Smooth muscle cell (in vitro differentiated cells): Measurements from ENCODE around the gene ROPN1. TPM values are rescaled to one million over a fixed set of nuclear protein-coding genes. Genes with fewer than 3 reads are reported as not detected.

Source experiments
- DNase-seq: peaks from one replicate; lab custom pipeline; 2025; ENCODE audit not compliant: unreplicated experiment; lab: John Stamatoyannopoulos, UW
- H2AFZ ChIP-seq: fragments of 200-600 bp; sonication (generic); 2 replicates; pipeline ENCODE4 v1.6.0; 2016; ENCODE audit warnings: antibody characterized with exemption, low read depth, mild to moderate bottlenecking
- H3F3A ChIP-seq: fragments of 200-600 bp; sonication (generic); 2 replicates; pipeline ENCODE4 v1.6.0; 2017; ENCODE audit warnings: antibody characterized with exemption, low read depth
- H3K27ac ChIP-seq: fragments of 200-600 bp; sonication (generic); 2 replicates; pipeline ENCODE4 v1.5.1; 2016; ENCODE audit warnings: low read depth, mild to moderate bottlenecking
- H3K27me3 ChIP-seq: fragments of 200-600 bp; sonication (generic); 2 replicates; pipeline ENCODE4 v1.6.1; 2016; ENCODE audit warnings: low read depth, mild to moderate bottlenecking
- H3K36me3 ChIP-seq: fragments of 200-600 bp; sonication (generic); 2 replicates; pipeline ENCODE4 v1.5.1; 2016; ENCODE audit warnings: low read depth
- H3K4me1 ChIP-seq: fragments of 200-600 bp; sonication (generic); 2 replicates; pipeline ENCODE4 v1.5.1; 2016; ENCODE audit warnings: low read depth
- H3K4me2 ChIP-seq: fragments of 200-600 bp; sonication (generic); 2 replicates; pipeline ENCODE4 v1.6.0; 2016; ENCODE audit warnings: mild to moderate bottlenecking
- H3K4me3 ChIP-seq: fragments of 200-600 bp; sonication (generic); 2 replicates; pipeline ENCODE4 v1.5.1; 2016; ENCODE audit warnings: mild to moderate bottlenecking
- H3K79me2 ChIP-seq: fragments of 200-600 bp; sonication (generic); 2 replicates; pipeline ENCODE4 v1.6.0; 2016; ENCODE audit warnings: low read depth, mild to moderate bottlenecking
- H3K9ac ChIP-seq: fragments of 200-600 bp; sonication (generic); 2 replicates; pipeline ENCODE4 v1.6.0; 2016; ENCODE audit warnings: low read depth
- H3K9me3 ChIP-seq: fragments of 200-600 bp; sonication (generic); replicated peaks from 2 replicates; pipeline ENCODE4 v1.5.1; 2016; ENCODE audit warnings: low read depth
- H4K20me1 ChIP-seq: fragments of 200-600 bp; sonication (generic); 2 replicates; pipeline ENCODE4 v1.6.0; 2016; ENCODE audit warnings: low read depth
- CTCF ChIP-seq: fragments of 200-600 bp; sonication (generic); IDR thresholded peaks from 2 replicates; pipeline ENCODE4 v1.5.1; 2017; ENCODE audit warnings: borderline replicate concordance, mild to moderate bottlenecking, antibody characterized with exemption; ENCODE audit not compliant: insufficient read depth, poor library complexity, severe bottlenecking
- WGBS: methylation state at CpG from one replicate; pipeline ENCODE4 v1.1.7; 2016; ENCODE audit warnings: low lambda C conversion rate; 5-methylcytosine and 5-hydroxymethylcytosine counted together
- polyA plus RNA-seq: library from polyadenylated mRNA; unstranded; fragments of >200 nt; fragmentation: Nextera tagmentation; extraction: Ambion mirVana; gene quantifications from 2 replicates; pipeline ENCODE4 v1.2.1, GENCODE V29; 2016
- total RNA-seq: library from RNA; depleted of rRNA; stranded (reverse); fragments of >200 nt; gene quantifications from 2 replicates; pipeline ENCODE4 v1.2.3, GENCODE V29; 2014

ROPN1 gene
- total and polyA plus RNA-seq, 2 experiments from 2014 or later, result not detected

GRCh38 chr3:124035463-124036121 is 43.7 kb upstream of the ROPN1 start:
- peaks cover 68% of the 10 kb centered on the region for H3K79me2 ChIP-seq
- H3K36me3 ChIP-seq, result no peaks in the 10 kb centered on the region
- no peak overlapping the region for H3K4me3 ChIP-seq
- H4K20me1 ChIP-seq, result peaks cover 68% of the 10 kb centered on the region
- H2AFZ ChIP-seq, result no peak overlapping the region
- 96% methylated on average over 1 of the region's 1 CpG for WGBS
- no peak overlapping the region for H3K9ac ChIP-seq
- DNase-seq, result no peak
- no peaks in the 10 kb centered on the region for H3F3A ChIP-seq
- no peaks in the 10 kb centered on the region for H3K27me3 ChIP-seq
- H3K4me1 ChIP-seq, result peaks cover 18% of the 10 kb centered on the region
- H3K4me2 ChIP-seq, result peak overlapping the region; percentile 97
- no peak overlapping the region for H3K27ac ChIP-seq
- H3K9me3 ChIP-seq, result no peaks in the 10 kb centered on the region
- no peak for TF ChIP-seq CTCF

DNA sequence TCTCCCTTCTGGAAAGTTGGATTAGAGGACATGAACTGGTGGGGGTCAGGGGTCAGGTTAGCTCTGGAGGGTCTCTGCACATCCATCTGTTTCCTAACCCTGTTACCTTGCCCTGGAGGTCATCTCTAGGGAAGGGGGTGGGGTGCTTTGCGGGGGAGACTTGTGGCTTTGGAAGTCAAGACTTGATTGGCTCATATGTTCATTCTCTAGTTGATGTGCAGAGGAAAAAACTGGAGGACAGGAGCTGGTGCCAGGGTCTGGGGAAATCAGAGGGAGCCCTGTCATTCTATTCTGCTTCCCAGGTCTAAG is 42.9 kb upstream of the ROPN1 start:
- Histone ChIP-seq H4K20me1 (peaks cover 60% of the 10 kb centered on the region), H3K4me1 (peaks cover 18% of the 10 kb centered on the region), H3K27ac (no peak overlapping the region), H3K27me3 (no peaks in the 10 kb centered on the region), H3K9me3 (no peaks in the 10 kb centered on the region), H2AFZ (no peak overlapping the region), H3K9ac (no peak overlapping the region), H3K36me3 (no peaks in the 10 kb centered on the region), H3F3A (no peaks in the 10 kb centered on the region), H3K4me3 (peak overlapping the region; percentile 98), H3K4me2 (peak overlapping the region; percentile 97), H3K79me2 (peaks cover 60% of the 10 kb centered on the region)
- no peak for TF ChIP-seq CTCF
- 57% methylated on average over 1 of the region's 1 CpG for WGBS
- no peak for DNase-seq

DNA sequence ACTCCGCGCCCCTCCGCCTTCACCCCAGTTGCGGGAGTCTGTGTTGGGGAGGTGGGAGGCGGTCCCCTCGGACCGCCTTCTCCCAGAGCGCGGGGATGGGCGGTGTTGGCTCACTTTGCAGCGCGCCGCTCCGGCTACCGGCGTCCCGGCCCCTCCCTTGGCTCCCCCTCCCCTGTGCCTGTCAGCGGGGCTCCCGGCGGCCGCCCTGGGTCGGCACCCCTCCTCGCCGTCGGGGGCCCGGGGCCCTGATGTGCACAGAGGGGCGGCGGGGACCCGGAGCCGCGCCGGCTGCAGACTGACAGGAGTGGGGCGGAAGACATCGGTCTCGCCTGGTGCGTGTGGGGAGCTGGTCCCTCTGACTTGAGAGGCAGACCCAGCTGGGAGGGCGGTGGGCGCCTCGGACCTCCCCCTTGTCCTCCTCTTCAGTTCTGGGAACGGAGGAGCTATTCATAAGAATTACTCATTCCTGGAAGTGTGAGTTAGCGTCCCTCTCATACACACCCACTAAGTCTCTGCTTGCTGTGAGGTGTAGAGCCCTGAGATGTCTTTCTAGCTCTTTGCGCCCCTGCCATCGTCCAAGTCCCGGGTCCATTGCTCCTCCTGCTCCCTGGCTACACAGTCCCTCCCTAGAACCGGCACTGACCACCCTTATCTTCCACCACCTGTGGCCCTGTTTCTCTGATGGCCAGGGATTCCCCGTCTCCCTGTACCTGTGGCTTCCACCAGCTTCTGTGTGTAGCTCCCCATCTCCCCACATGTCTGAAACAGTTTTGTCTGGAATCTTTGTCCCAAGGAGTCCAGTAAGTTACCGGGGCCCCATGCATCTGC is 42.3 kb upstream of the ROPN1 start:
- H3K4me3 ChIP-seq, result peak overlapping the region; percentile 98
- H3K79me2 ChIP-seq, result peaks cover 54% of the 10 kb centered on the region
- H3K9ac ChIP-seq, result peak overlapping the region; percentile 76
- peak overlapping the region; percentile 96 for H2AFZ ChIP-seq
- H3K36me3 ChIP-seq, result no peaks in the 10 kb centered on the region
- no peaks in the 10 kb centered on the region for H3K27me3 ChIP-seq
- H3K27ac ChIP-seq, result peak overlapping the region; percentile 44
- WGBS, result 8% methylated on average over 27 of the region's 47 CpGs
- peaks cover 18% of the 10 kb centered on the region for H3K4me1 ChIP-seq
- no peaks in the 10 kb centered on the region for H3K9me3 ChIP-seq
- DNase-seq, result no peak
- H4K20me1 ChIP-seq, result peaks cover 54% of the 10 kb centered on the region
- no peak for TF ChIP-seq CTCF
- H3F3A ChIP-seq, result no peaks in the 10 kb centered on the region
- peak overlapping the region; percentile 97 for H3K4me2 ChIP-seq
